ENCODE measurements around the gene SETBP1. TPM values are rescaled to one million over a fixed set of nuclear protein-coding genes. Genes with fewer than 3 reads are reported as not detected.

The SETBP1 gene
- total and polyA plus RNA-seq, 2 of the 13 experiments (the other 11 are each of a cell fraction or from before 2014, with no cell fraction given) = 0.18 to 0.65 TPM

- TF ChIP-seq GMEB1 (CRISPR knock-in tag; IDR thresholded peaks at IDR 0.05; ENCODE audit: borderline replicate concordance) (no peak), PRMT3 (CRISPR knock-in tag; IDR thresholded peaks at IDR 0.05; ENCODE audit: borderline replicate concordance, low read depth) (no peak), PHF20 (CRISPR knock-in tag; IDR thresholded peaks at IDR 0.05) (no peak)
These were observed 159.5 kb downstream of the SETBP1 start (continued) for GRCh38 chr18:44840058-44840790.

GRCh38 chr18:44841221-44841620, 160.5 kb downstream of the SETBP1 start:
- no TSS peak for BruUV-seq (replicated peaks)
- no peaks in the 10 kb centered on the region for H4K20me1 ChIP-seq (ENCODE audit: insufficient read depth, low read length)
- H3K36me3 ChIP-seq (replicated peaks in 1 of 2; ENCODE audit: control insufficient read depth in 1 of 2, insufficient read depth in 2 of 2, low read length in 2 of 2) = no peaks in the 10 kb centered on the region
- ChIA-PET POLR2A (no interaction called here), CTCF (ENCODE audit: low intra/inter-chr PET ratio, low total read pairs) (no interaction called here)
- DNase-seq (ENCODE audit: low spot score) = no peak
- WGBS (ENCODE audit: low lambda C conversion rate) = 37% methylated on average over 4 of the region's 4 CpGs
- H3K9ac ChIP-seq (ENCODE audit: insufficient read depth, low read depth, low read length) = no peak overlapping the region
- no peak overlapping the region for H3K4me2 ChIP-seq (ENCODE audit: low read depth, low read length)
- no peaks in the 10 kb centered on the region for H3K27me3 ChIP-seq (ENCODE audit: control insufficient read depth in 1 of 2, insufficient read depth in 2 of 2, low read length in 2 of 2)
- in situ Hi-C loops (cut with HindIII; ENCODE audit: extremely low pct_ligation_motif_present, low pct_unique_long_range_greater_than_20kb) = no loop called here
- no peak for FAIRE-seq
- H3K27ac ChIP-seq (ENCODE audit: extremely low read length, insufficient read depth, low read length) = no peak overlapping the region
- intact Hi-C loops (cut with micrococcal nuclease; ENCODE audit: unreplicated experiment) = no loop called here
- no peak overlapping the region for H2AFZ ChIP-seq (ENCODE audit: low read length)
- no peaks in the 10 kb centered on the region for H3K9me3 ChIP-seq (ENCODE audit: low read length)
- ATAC-seq = no peak
- no peak for TF ChIP-seq HBP1 (CRISPR knock-in tag; IDR thresholded peaks at IDR 0.05; ENCODE audit: low read depth)
- TF ChIP-seq ZNF605 (CRISPR knock-in tag; IDR thresholded peaks at IDR 0.05) = no peak
- no peak for TF ChIP-seq AHR (CRISPR knock-in tag; IDR thresholded peaks at IDR 0.05)
- no peak for TF ChIP-seq CREBL2 (CRISPR knock-in tag; IDR thresholded peaks at IDR 0.05; ENCODE audit: borderline replicate concordance)
- no peak for TF ChIP-seq HMG20B (CRISPR knock-in tag; conservative IDR thresholded peaks at IDR 0.05)
- TF ChIP-seq TCF7L2 (IDR thresholded peaks at IDR 0.05; ENCODE audit: low read depth, low read length) = no peak
- TF ChIP-seq HOXA9 (CRISPR knock-in tag; IDR thresholded peaks at IDR 0.05; ENCODE audit: borderline replicate concordance) = no peak
- no peak overlapping the region for H3K4me3 ChIP-seq (replicated peaks in 1 of 3; ENCODE audit: insufficient read depth in 1 of 3, low read depth in 2 of 3, low read length in 3 of 3)
- no peaks in the 10 kb centered on the region for H3K4me1 ChIP-seq (ENCODE audit: insufficient read depth, low read length)
- H3K79me2 ChIP-seq (ENCODE audit: insufficient read depth, low read length) = no peaks in the 10 kb centered on the region
